Stimulated activated CD4-positive, alpha-beta T cell treated with anti-CD3 and anti-CD28 coated beads, Interleukin-4, amount 100 ng/mL, for 24 hours (primary cell): ENCODE results near the gene TTC38.
"Not testable (repeated sequence)": the region's sequence is repeated elsewhere in the genome, so short reads cannot be mapped to it uniquely, and the experiment has no call there.

Experiments used
- DNase-seq: peaks from one replicate; pipeline ENCODE4 v3.0.0-alpha.2; 2020

Gene TTC38

DNA sequence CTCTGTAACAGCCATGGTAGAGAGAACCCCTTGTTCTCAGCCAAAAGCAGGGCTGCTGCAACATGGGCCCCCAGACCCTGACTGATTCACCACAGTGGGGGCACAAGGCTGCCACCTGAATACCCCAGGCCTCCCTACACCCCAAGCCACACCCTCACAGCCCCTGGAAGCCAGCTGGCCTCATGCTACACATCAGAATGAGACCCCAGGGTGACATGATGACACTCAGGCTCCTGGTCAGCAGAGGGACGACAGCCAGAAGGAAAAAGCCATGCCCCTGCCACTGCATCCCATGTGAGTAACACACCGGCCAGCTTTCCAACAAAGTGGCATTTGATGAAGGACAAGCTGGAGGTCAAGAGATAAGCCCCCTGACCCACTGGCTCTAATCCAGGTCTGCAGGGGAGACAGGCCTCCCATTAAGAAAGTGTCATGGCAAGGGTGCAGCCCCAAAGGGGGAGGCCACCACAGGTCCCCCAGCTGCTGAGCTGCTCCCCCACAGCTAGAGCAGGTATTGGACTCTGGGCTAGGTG, 20.3 kb upstream of the TTC38 start:
- no peak for DNase-seq

DNA sequence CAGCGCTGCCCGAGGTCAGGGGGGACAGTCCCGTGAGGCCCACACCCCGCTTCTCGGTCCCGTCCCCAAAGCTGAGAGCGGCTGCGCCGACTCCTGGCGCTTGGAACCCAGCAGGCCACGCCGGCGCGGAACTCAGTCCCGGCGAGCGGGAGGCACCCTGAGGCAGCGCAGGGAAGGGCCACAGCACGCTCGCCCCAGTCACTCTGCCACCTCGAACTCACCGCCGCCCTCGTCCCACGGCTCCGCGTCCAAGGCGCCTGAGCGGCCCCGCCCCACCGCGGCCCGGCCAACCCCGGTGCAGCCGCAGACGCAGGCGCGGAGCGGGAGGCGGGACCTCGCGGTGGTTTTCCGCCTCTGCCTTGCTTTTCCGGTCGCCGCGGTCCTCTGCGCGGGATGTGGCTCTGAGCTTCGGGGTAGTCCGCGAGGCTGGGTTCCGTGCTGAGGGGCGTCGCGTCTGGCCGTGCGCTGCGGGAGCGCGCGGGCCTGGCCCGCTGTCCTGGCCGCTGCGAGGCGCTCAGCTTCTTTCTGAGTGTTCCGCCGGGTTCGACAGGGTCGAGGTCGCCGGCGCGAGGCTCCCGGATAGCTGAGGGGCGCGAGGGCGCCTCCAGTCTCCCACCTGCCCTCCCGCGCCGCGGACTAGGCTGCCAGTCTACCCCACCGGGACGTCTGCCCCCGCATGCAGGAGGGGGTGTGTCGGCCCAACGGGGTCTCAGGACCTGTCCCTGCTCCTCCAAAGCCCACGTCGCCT, 17.6 kb upstream of the TTC38 start, which contains the start of gene CDPF1:
TSS of gene CDPF1 (minus strand) at position 259 of the 748 bp plus-strand sequence. CDS start 2,009 bp downstream, outside the sequence.
- DNase-seq, result peak; percentile 92

DNA sequence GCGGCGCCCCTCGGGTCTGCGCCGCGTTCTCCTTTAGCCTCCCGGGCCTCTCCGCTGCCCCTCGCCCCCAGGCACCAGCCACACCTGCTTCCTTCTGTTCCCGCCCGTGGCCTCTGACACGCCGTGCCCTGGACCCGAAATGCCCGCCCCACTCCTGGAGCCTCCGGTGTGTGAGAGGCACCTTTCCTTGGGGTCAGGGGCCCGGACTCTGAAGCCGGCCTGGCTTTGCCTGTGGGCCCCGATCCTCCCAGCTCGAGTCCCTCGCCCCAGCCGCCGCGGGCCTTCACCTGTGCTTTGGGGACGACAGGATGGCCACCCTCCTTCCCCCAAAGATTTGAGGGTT, 17.1 kb upstream of the TTC38 start:
- DNase-seq, result no peak

DNA sequence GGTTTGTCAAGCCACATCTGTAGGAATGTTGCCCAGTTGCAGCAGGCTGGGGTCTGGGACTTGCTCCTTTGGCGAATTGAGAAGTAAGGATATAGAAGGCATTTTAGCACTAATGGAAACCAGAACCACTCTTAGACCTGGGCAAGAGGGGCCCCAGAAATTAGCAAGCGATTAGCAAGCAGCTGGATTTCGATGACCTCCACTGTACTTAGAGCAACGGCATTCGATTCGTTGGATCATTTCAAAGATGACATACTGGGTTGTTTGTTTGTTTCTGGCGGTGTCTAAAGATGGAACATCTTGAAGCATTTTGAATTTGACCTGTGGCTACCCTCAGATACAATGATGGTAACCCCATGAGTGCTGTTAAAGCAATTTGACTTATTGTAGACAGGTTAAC, 16.5 kb upstream of the TTC38 start:
- no peak for DNase-seq

DNA sequence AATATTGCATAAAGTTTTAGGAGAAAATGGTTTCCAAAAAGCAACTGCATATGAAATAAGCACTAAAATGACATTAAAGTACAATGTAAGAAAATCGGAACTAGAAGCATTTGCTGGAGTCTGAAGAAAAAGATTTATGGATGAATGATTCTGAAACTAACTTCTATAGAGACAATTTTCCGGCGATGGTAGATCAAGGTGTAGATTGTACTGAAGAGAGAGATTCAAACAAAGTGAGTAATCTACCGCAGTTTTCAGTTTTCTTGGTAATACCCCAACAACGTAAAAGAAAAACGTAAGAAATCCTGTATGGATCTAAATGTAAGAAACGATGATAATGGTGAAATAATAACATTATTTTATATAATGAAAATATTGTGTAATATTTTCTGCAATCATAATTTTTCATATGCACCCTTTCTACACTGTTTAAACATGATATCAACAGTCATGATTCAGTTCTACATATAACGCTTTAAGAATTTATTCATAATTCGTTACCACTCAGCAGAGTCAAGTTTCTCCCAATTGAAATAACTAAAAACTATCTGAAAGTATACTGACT, 15.9 kb upstream of the TTC38 start:
- DNase-seq, result no peak

DNA sequence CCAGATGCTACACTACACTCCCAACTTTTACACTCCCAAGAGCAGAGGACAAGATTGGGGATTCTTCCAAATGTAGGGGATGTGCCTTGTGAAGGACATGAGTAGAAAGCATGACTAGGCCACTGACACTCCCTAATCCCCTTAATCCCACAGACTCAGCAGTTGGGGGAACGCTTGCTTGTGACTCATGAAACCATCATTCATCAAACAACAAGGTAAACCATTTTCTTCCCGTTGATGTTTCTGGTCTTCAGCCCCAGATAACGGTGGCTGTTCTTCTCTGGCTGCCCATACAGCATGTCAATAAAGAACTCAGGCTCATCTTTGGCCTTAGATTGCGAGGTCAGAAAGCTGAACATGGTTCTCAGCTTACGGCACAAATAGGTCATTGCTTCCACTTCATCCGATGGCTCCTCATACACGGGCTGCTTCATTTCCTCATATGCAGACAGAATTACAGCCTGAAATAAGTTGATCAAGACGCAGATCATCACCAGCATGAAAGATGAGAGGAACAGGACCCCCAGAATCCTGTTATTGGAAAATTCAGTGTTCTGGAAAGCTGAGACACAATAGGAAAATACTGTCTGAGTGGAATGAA, 11.3 kb upstream of the TTC38 start:
- DNase-seq, result no peak

DNA sequence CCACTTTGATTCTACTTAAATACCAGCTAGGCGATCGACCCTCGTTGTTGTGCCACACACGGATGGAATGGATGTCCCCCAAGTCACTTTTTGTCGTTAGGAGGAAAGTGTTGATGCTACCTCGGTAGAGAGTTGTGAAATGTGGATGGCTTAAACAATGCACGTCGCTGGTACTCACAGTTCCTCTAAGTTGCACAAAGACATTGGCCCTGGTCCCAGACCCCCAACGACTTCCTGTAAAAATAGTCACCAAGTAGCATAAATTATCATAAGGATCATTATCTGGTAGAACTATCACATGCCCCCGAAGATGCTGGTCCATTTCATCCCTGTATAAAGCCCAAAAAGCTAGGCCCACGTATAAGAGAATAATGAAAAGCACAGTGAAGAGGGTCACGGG, 8.4 kb upstream of the TTC38 start:
- no peak for DNase-seq

DNA sequence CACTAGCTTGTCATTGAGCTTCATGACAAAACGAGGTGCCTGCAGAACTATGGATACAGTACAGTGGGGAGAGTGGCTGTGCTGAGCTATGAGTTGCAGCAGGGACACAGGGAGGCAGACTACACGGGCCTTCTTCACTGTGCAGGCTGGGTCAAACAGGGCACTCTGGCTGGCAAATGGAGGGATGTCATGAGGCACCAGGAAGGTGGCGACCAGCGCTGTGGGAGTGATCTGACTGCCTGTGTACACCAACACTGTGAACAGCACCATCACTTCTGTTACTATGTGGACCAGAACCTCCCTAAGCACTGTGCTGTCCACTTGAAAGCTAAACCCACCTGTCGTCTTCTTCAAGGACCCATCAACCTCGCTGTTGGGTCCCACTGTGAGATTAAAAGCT, 7.8 kb upstream of the TTC38 start:
- no peak for DNase-seq

DNA sequence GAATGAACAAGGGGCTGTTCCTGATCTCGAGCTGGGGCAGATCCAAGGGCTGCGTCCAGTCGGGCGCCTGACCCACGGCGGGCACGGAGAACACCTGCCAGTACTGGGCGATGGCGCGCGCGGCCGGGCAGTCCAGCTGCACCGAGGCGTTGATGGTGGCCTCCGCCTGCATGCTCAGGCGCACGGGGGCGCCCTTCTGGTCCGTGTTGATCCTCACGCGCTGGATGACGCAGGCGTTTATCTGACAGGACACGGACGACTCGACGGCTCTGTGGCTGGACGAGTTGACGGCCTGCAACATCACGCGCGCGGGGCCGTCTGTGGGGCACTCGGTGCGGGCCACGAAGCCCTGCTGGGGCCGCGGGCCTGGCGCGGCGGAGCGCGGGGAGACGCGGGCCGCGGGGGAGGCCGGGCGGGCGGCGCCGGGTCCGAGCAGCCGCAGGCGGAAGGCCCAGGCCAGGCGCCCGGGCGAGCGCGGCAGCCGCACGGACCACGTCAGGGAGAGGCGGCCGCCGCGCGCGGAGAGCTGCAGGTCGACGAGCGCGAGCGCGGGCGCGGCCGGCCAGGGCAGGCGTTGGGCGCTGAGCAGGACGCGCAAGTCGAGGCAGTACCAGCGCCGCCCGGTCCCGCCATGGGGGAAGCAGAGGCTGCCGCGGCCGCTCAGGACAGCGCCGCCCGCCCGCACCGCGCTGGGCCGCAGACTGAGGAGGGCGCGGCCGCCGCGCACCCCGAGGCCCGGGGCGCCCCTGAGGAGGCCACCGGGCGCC, 5.2 kb upstream of the TTC38 start:
- peak; percentile 13 for DNase-seq

DNA sequence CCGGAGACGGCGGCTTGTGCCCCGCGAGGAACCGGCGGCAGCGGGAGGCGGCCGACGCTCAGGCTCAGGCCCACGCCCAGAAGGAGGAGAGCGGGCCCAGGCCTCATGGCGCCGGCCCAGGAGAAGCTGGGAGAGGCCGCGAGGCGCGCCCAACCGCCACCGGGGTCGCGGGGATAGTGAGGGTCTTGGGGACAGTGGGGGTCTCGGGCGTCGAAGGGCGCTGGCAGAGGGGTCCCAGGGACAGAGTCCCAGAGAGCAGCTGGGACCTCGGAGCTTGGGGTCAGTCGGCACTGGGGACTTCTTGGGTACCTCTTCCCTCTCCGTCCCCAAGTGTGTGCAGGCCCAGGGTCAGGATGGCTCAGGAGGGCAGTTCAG, 4.6 kb upstream of the TTC38 start, which contains the start of gene PKDREJ:
TSS of gene PKDREJ (minus strand) at position 128 of the 375 bp plus-strand sequence. CDS start at position 107, 21 bp downstream.
- no peak for DNase-seq

DNA sequence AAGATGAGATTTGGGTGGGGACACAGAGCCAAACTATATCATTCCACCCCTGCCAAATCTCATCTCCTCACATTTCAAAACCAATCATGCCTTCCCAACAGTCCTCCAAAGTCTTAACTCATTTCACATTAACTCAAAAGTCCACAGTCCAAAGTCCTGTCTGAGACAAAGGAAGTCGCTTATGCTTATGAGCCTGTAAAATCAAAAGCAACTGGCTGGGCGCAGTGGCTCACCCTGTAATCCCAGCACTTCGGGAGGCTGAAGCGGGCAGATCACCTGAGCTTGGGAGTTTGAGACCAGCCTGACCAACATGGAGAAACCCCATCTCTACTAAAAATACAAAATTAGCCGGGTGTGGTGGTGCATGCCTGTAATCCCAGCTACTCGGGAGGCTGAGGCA, 3.3 kb upstream of the TTC38 start:
- DNase-seq, result not testable (repeated sequence)

DNA sequence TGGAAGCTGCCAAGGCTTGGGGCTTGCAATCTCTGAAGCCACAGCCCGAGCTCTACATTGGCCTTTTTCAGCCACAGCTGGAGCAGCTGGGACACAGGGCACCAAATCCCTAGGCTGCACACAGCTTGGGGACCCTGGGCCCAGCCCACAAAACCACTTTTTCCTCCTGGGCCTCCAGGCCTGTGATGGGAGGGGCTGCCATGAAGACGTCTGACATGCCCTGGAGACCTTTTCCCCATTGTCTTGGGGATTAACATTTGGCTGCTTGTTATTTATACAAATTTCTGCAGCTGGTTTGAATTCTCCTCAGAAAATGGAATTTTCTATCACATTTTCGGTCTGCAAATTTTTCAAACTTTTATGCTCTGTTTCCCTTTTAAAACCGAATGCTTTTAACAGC, 2.2 kb upstream of the TTC38 start:
- not testable (repeated sequence) for DNase-seq

DNA sequence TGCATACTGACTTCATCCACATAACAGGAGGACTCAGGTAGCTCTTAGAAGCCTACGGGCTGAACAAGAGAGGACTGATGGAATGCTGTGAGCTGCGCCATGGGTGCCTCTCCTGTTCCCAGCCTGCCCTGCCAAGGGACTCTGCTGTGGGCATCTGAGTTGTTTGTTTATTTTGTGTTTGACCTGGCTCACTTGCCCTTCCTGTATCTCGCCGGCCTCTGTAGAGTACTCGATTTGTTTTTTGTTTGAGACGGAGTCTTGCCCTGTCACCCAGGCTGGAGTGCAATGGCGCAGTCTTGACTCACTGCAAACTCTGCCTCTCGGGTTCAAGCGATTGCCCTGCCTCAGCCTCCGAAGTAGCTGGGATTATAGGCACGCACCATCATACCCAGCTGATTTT, 1.8 kb downstream of the TTC38 start:
- no peak for DNase-seq

DNA sequence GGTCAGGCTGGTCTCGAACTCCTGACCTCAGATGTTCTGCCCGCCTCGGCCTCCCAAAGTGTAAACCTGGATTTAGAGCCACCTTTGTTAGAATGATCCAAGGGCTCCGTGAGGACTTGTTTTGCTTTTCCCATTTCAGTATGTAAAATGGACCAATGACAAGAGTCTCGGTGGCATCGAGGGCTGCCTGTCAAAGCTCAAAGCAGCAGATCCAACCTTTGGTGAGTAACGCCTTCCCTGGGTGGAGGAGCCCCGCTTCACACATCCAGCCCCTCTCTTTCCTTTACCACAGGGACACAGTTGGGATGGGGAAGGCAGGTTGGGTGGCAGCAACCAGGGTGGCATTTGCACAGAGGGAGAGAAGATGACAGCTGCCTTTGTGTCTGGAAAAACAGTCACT, 4.4 kb downstream of the TTC38 start:
- no peak for DNase-seq

DNA sequence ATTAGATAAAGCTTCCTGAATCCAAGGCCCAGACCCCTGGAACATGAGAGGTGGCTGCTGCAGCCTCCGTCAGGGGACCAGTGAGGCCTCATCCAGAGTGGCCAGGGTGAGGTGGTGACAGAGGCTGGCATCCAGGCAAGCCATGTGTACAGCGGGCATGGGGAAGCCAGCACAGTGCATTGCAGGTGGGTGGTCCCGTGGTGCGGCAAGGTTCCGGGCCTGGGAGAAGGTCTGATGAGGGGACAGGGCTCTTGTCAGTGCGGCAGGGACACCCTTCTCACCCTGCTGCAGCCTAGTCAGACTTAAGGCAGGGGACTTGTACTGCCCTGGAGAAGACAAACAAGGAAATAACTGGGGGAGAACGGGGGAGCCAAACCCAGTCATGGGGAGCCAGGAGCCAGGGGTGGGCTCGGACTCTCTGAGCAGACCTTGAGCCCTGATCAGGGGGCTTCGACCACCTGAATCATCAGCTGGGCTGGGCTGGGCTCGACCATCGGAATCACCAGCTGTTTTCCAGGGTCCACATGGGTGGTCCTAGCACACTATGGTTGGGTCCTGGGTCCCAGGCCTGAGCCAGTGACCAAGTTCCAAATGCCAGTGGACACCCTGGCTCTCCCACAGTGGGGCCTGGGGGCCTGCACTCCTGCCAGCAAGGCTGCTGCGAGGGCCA, 5.1 kb downstream of the TTC38 start:
- no peak for DNase-seq

DNA sequence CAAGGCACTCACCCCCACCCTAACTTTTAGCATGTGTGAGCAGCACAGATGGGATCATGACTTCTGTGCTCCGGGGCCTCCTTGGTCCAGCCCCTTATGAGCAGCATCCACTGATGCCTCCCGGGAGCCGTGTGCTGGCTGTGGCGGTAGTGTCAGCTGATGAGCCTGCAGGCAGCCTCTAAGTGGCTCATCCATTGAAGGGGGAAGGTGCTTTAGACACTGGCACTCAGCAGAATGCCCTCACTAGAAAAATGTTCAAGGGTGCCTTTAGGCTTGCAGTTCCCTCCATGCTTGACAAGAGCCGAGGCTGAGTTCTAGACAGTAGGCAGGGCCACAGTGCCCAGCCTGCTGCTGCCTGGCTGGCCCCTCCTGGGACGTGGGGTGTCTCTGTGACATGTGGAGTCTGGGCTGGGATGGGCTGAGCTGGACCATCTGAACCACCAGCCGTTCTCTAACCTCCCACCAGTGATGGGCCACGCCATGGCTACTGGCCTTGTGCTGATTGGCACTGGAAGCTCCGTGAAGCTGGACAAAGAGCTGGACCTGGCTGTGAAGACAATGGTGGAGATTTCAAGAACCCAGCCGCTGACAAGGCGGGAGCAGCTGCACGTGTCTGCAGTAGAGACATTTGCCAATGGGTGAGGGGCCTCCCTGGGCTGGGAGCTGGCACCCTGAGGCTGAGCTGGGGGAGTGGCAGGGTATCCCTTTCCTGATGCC, 5.8 kb downstream of the TTC38 start:
- DNase-seq, result no peak

DNA sequence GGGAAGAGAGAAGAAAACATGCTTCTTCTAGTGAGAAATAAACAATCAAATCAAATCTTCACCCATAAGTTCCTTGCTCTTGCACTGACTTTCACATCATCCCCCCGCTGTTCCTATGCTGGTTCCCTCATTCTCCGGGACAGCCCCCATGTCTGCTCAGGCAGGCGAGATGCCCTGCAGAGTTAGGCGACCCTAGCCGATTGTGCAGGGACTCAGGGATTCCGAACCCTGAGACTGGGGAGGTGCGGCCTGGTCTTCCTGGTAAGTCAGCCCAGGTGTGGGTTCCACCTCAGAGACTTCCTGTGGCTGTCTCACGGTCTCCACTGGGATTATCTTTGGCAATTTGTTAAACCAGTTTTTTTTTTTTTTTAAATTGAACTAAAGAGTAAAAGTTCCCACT, 6.6 kb downstream of the TTC38 start:
- no peak for DNase-seq

DNA sequence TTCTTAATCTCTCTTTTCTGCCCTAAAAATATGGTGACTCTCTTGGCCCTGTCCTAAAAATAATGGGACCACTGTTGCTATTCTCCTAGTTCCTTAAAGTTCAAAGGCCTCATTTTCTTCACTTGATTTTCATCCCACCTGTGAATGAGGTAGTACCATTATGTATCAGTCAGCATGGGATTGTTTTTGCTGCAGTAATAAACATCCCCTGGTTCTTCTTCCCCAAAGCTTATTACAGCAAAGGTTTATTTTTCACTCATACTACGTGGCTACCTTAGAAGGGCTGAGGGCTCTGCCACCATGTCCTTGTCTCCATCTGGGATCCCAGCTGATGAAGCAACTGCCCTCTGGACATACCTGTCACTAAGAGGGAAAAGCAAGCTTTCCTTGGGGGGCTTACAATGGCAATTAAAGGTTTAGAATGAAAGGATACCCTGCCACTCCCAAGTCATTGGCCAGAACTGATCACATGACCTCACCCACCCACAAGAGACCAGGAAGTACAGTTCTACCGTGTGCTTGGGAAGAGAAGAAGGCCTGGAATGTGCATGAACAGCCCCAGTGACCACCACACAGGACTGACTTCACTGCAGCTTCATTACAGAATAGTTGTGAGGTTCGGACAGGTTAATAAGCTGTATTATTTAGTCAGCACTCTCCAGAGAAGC, 7.8 kb downstream of the TTC38 start:
- DNase-seq, result no peak

DNA sequence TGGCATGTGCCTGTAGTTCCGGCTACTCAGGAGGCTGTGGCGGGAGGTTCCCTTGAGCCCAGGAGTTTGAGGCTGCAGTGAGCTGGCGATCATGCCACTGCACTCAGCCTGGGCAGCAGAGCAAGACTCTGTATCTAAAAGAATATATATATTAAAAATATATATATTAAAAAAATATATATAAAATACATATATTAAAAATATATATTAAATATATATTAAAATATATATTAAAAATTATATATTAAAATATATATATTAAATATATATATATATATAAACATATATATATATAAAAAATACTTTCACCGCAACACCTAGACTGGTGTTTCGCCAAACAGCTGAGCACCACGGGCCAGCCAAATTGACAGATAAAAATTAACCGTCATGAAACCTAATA, 8.8 kb downstream of the TTC38 start:
- DNase-seq, result no peak

DNA sequence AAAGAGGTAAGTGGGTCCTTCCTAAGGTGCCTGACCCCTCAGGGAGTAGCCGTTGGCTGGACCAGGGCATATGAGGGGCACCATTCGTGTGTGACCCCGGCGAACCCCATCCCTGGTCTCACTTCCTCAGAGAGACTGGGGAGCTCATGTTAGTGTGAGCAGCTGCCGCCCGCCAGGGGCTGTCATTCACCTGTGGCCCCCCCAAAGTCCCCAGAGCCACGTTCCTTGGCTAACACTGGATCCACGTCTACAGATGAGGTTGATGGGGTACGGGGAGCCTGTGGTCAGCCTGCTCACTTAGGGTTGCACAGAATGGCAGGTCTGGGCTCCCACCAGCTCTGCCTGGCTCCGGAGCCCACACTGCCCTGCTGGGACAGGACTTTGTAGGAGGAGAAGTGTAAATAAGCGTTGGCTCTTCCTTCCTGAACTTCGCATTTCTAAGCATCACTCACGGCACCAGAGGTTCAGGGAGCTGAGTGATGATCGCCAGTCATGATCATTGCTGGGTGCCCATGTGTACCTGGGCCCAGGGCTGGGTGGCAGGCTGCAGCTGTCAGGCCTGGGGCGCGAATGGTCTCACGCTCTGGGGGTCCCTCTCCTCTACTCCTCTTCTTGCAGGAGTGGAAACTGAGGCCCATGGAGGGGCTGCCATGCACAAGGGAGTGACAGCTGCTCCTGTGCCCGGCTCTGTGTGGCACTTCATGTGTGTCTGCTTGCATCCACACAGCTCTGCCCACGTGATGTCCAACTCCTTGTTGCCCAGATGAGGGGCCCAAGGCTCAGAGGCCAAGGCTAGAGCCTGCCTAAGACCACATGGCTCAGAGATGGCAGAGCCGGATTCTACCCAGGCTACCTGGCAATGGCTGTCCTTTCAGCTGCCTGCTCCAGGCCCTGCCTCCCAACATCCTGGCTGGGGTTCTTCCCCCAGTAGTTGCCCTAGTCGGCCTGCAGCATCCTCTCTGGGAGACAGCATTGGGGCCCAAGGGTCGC, 11.1 kb downstream of the TTC38 start:
- no peak for DNase-seq
